Activated T-cell treated with anti-CD3 and anti-CD28 coated beads, Interleukin-2, amount 50 U/mL, for 1 hour (primary cell): ENCODE measurements around the gene RNF167.
"Not testable (repeated sequence)": the region's sequence is repeated elsewhere in the genome, so short reads cannot be mapped to it uniquely, and the experiment has no call there.

Experiments used
- DNase-seq: peaks from one replicate; pipeline ENCODE4 v3.0.0-alpha.2; 2020

Gene RNF167

GRCh38 chr17:4903051-4903818, 36.8 kb upstream of the RNF167 start, which contains the start of gene CHRNE:
CHRNE (minus strand) TSS chr17:4903098; CDS start chr17:4903063, 35 bp downstream.
- peak; percentile 67 for DNase-seq

DNA sequence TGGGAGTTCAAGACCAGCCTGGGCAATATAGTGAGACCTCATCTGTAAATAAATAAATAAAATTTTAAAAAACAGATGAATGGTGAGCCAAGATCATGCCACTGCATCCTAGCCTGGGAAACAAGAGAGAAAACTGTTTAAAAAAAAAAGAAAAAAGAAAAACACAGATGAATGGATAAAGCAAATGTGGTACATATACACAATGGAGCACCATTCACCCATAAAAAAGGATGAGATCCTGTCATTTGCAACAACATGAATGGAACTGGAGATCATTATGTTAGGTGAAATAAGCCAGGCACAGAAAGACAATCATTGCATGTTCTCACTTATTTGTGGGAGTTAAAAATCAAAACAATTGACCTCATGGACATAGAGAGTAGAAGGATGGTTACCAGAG, 33.4 kb upstream of the RNF167 start:
- DNase-seq = not testable (repeated sequence)

DNA sequence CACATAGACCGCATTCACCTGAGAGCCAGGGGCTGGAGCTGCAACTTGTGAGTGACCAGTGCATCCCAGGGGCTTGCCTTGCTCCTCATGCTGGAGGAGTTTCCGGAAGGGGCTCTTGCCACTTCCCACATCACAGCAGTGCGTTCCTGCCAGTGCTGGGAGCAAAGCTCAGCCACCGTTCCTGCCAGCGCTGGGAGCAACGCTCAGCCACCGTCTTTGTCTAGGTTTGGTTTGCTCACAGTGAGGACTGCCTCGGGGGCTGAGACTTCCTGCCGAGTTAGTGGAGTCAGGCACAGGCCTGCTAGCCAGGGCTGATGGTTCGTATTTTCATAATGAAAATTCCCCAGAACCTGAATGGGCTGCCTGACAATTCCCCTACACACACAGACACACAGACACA, 31.8 kb upstream of the RNF167 start:
- DNase-seq = no peak

- DNase-seq = peak; percentile 76
Measured at GRCh38 chr17:4908711-4909496, 31.2 kb upstream of the RNF167 start.

- no peak for DNase-seq
Measured at GRCh38 chr17:4913994-4914393, 26.1 kb upstream of the RNF167 start.

DNA sequence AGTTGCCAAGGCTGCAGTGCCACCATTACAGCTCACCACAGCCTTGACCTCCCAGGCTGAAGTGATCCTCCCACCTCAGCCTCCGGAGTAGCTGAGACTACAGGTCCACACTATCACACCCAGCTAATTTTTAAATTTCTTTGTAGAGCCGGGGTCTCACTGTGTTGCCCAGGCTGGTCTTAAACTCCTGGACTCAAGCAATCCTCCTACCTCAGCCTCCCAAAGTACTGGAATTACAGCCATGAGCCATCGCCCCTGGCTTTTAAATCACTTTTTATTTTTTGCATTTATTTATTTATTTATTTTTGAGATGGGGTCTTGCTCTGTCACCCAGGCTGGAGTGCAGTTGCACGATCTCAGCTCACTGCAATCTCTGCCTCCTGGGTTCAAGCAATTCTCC, 25.5 kb upstream of the RNF167 start:
- DNase-seq = not testable (repeated sequence)

- no peak for DNase-seq
Measured at GRCh38 chr17:4919511-4920047, 20.5 kb upstream of the RNF167 start.

DNA sequence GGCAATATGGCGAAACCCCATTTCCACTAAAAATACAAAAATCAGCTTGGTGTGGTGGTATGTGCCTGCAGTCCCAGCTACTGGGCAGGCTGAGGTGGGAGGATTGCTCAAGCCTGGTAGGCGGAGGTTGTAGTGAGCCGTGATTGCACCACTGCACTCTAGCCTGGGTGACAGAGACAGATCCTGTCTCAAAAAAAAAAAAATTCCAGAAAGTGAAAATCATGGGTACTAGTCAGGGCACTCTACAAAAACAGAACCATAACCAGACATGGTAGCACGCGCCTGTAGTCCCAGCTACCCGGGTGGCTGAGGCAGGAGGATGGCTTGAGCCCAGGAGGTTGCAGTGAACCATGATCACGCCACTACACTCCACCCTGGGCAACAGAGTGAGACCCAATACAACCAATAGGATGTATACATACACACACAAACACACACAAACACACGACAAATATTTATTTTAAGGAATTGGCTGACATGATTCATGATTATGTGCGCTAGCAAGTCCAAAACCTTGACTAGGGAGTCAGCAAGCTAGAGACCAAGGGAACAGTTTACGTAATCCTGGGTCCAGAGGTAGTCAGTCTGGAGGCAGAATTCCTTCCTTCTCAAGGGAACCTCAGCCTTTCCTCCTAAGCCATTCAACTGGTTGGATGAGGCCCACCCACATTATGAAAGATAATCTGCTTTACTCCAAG, 19.6 kb upstream of the RNF167 start:
- DNase-seq = no peak

DNA sequence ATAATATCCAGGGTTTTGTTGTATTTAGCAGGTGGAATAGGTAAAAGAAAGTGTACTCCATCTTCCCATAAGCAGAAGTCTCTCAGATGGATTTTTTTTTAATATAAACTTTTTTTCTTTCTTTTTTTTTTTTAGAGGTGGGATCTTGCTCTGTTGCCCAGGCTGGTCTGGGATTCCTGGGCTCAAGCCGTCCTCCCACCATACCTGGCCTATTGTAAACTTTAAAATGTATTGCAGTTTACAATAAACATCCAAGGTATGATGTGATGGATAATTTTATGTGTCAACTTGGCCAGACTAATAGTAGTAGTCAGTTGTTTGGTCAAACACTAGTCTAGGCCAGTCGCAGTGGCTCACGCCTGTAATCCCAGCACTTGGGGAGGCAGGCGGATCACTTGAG, 18.7 kb upstream of the RNF167 start:
- no peak for DNase-seq

- DNase-seq = not testable (repeated sequence)
Measured at GRCh38 chr17:4926577-4927335, 13.3 kb upstream of the RNF167 start.

DNA sequence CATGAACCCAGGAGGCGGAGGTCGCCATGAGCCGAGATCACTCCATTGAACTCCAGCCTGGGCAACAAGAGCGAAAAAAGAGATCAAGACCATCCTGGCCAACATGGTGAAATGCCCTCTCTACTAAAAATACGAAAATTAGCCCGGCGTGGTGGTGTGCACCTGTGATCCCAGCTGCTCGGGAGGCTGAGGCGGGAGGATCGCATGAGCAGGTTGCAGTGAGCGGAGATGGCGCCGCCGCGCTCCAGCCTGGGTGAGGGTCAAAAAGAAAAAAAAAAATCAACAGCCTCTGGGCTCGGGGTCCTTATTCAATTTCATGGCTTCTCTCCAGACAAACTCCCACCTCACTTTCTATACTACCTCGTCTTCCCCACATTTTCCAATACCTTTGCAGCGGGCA, 11.2 kb upstream of the RNF167 start:
- DNase-seq = no peak

GRCh38 chr17:4931963-4932362, 8.1 kb upstream of the RNF167 start, which contains the start of gene GP1BA:
GP1BA (plus strand) TSS chr17:4932277; CDS start chr17:4932605, 328 bp downstream.
- DNase-seq = no peak

DNA sequence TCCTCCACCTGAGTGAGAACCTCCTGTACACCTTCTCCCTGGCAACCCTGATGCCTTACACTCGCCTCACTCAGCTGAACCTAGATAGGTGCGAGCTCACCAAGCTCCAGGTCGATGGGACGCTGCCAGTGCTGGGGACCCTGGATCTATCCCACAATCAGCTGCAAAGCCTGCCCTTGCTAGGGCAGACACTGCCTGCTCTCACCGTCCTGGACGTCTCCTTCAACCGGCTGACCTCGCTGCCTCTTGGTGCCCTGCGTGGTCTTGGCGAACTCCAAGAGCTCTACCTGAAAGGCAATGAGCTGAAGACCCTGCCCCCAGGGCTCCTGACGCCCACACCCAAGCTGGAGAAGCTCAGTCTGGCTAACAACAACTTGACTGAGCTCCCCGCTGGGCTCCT, 7.3 kb upstream of the RNF167 start:
- no peak for DNase-seq

GRCh38 chr17:4933646-4934045, 6.4 kb upstream of the RNF167 start:
- DNase-seq = no peak

GRCh38 chr17:4934173-4934979, 5.7 kb upstream of the RNF167 start:
- no peak for DNase-seq

DNA sequence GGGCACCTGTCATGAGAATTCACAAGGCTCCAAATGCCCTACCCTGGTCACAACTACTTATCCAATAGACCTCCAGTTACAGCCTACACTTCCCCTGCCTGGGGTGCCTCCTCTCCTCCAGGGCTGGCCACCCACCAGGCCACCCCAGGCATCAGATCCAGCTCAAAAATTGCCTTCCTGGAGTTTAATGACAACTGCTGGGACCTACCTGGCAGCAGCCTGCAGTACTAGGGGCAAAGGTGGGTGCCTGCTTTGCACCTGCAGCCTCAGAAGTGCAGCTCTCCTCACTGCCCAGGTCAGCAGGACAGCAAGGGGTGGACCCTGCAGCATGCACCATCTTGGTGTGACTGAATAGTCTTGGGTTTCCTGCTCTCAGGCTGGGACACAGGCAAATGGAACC, 4.4 kb upstream of the RNF167 start:
- DNase-seq = no peak

DNA sequence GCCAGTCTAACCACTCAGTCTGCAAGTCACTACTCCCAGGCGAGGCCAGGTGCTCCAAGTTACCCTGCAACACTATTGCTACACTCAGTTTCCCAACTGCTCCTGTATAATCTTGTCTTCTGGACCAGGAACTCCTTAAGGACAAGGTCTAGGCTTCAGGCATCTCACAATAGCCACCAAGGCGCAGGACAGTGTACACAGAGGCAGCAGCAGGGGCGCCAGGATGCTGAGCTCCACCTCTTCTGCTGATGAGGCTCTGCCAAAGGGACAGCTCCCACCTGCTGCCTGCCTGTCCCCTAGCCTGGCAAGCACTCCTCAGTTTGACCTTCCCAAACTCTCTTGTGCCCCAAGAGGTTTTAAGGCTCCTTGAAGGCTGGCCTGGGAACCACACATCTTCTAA, 3.6 kb upstream of the RNF167 start:
- no peak for DNase-seq

DNA sequence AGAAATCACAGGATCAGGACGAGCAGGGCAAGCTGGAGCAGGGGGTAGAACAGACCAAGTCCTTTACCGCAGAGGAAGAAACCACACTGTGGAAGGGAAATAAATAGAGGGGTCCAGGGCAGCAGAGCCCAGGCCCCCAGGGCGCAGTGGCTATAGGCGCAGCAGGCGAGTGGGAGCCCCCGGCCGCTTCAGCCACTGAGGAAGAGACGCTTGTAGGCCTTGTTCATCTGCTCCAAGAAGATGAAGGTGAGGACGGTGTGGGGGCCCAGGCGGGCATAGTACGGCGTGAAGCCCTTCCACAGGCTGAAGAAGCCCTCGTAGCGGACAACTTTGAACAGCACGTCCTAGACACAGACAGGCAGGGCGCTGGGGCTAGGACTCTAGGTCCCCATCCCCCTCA, 2.5 kb upstream of the RNF167 start:
- DNase-seq = no peak

GRCh38 chr17:4938069-4938491, 2.0 kb upstream of the RNF167 start:
- DNase-seq = no peak

- DNase-seq = no peak
Measured at GRCh38 chr17:4938688-4939545, 1.2 kb upstream of the RNF167 start.

DNA sequence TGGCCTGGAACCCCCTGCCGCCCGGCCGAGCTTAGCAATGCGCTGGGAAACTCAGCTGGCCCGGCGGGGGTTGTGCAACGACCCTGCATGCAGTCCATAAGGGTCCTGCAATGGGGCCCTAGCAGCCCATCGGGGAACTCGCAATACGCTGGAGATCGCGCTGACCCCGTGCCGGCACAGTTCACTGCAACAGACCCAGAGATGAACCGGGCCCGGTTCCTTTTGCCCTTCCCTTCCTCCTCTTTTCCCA, 597 bp upstream of the RNF167 start:
- no peak for DNase-seq
